Fibroblast of lung (primary cell): ENCODE data around the gene BLOC1S1.

Experiments used
- EZH2 ChIP-seq: IDR thresholded peaks from 2 replicates; pipeline ENCODE4 v1.5.1; 2012; ENCODE audit warnings: low read length, control low read depth, mild to moderate bottlenecking; ENCODE audit errors: missing control alignments
- TF ChIP-seq, protein P1 (sequence below), 2 donors: IDR thresholded peaks in 1 of 2; conservative IDR thresholded peaks in 1 of 2; 1 replicate in 1 of 2; 2 replicates in 1 of 2; pipeline ENCODE4 v1.5.1; 2011 to 2012; ENCODE audit warnings: low read length in 2 of 2, control low read depth in 1 of 2, inconsistent platforms in 1 of 2, low read depth in 1 of 2, mild to moderate bottlenecking in 1 of 2

DNA sequence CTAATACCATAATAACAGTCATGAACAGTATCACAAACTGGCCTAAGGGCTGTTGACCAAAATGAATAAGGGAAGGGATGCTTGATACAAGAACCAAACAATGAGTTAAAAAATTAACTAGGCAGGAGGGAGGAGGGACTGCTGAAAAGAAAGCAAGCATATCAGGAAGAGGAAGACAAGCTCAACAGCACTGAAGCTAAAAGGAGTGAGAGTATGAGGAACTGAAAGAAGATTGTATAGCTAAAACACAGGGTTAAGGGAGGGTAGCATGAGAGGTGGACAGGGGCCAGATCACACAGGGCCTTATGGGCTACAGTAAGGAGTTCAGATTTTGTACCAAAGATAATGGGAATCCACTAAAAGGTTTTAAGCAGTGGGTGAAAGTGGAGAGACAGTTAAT is 42.2 kb upstream of the BLOC1S1 start:
- no peak for TF ChIP-seq EZH2
- TF ChIP-seq, protein P1, sequence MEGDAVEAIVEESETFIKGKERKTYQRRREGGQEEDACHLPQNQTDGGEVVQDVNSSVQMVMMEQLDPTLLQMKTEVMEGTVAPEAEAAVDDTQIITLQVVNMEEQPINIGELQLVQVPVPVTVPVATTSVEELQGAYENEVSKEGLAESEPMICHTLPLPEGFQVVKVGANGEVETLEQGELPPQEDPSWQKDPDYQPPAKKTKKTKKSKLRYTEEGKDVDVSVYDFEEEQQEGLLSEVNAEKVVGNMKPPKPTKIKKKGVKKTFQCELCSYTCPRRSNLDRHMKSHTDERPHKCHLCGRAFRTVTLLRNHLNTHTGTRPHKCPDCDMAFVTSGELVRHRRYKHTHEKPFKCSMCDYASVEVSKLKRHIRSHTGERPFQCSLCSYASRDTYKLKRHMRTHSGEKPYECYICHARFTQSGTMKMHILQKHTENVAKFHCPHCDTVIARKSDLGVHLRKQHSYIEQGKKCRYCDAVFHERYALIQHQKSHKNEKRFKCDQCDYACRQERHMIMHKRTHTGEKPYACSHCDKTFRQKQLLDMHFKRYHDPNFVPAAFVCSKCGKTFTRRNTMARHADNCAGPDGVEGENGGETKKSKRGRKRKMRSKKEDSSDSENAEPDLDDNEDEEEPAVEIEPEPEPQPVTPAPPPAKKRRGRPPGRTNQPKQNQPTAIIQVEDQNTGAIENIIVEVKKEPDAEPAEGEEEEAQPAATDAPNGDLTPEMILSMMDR (conservative IDR thresholded peaks at IDR 0.05 in 1 of 2, IDR thresholded peaks at IDR 0.05 in 1 of 2; ENCODE audit: low read depth in 1 of 2, low read length in 2 of 2): no peak
